Kidney (tissue), 14 donors: ENCODE data around the gene CACNA1F. TPM values are rescaled to one million over a fixed set of nuclear protein-coding genes. Genes with fewer than 3 reads are reported as not detected.

ENCODE experiments used
- DNase-seq, 5 donors: peaks; one replicate each; pipeline ENCODE4 v3.0.0-alpha.2; 2013 to 2020
- FAIRE-seq: peaks from 2 replicates; lab custom pipeline; 2012; peaks lifted over from hg19 to GRCh38; lab: Jason Lieb, UNC
- H3K27ac ChIP-seq, 2 donors: one replicate each; pipeline ENCODE4 v1.7.0; 2013; ENCODE audit warnings: low read depth in 2 of 2, low read length in 2 of 2, inconsistent platforms in 1 of 2
- H3K27me3 ChIP-seq: one replicate; pipeline ENCODE4 v1.7.1; 2013; ENCODE audit warnings: low read length, inconsistent platforms; ENCODE audit not compliant: control insufficient read depth, insufficient read depth
- H3K36me3 ChIP-seq, 3 donors: one replicate each; pipeline versions ENCODE4 v1.7.0 to v1.7.1; 2013; ENCODE audit warnings: low read length in 3 of 3, control low read depth in 1 of 3, inconsistent platforms in 1 of 3; ENCODE audit not compliant: insufficient read depth in 3 of 3, control insufficient read depth in 2 of 3
- H3K4me1 ChIP-seq, 3 donors: one replicate each; pipeline versions ENCODE4 v1.7.0 to v1.7.1; 2013; ENCODE audit warnings: low read length in 3 of 3, inconsistent platforms in 1 of 3, low read depth in 1 of 3; ENCODE audit not compliant: control insufficient read depth in 2 of 3, insufficient read depth in 2 of 3
- H3K4me3 ChIP-seq, 3 donors: one replicate each; pipeline versions ENCODE4 v1.7.0 to v1.8.1; 2013; ENCODE audit warnings: low read length in 3 of 3, control low read depth in 1 of 3, inconsistent platforms in 1 of 3
- H3K9ac ChIP-seq, 3 donors: one replicate each; pipeline versions ENCODE4 v1.7.0 to v1.7.1; 2013; ENCODE audit warnings: low read length in 3 of 3, control low read depth in 1 of 3, inconsistent platforms in 1 of 3
- H3K9me3 ChIP-seq, 3 donors: one replicate each; pipeline versions ENCODE4 v1.7.0 to v1.7.1; 2013; ENCODE audit warnings: low read length in 3 of 3, control low read depth in 1 of 3, inconsistent platforms in 1 of 3; ENCODE audit not compliant: control insufficient read depth in 2 of 3, insufficient read depth in 1 of 3
- CTCF ChIP-seq: IDR thresholded peaks from 3 replicates; pipeline ENCODE4 v1.5.1; 2012; ENCODE audit warnings: mild to moderate bottlenecking, moderate library complexity, borderline replicate concordance; ENCODE audit not compliant: insufficient read depth; ENCODE audit errors: extremely low read depth
- intact Hi-C: fragments of 100-400 bp; cut with DNase I; formaldehyde crosslinking; loops from one replicate; pipeline ENCODE4 v1.11.1; 2022
- polyA plus RNA-seq: library from polyadenylated mRNA; stranded (reverse); fragments of 350-450 nt; fragmentation: Illumina TruSeq; extraction: RNeasy Lipid Tissue Mini Kit (QIAGEN cat#74804); gene quantifications from one replicate; pipeline ENCODE4 v1.2.3, GENCODE V29; 2014; ENCODE audit warnings: low read depth, low replicate concordance; ENCODE audit not compliant: insufficient read depth
- total RNA-seq: library from RNA; stranded (reverse); fragmentation: NEBNext Ultra II Directional; extraction: Animal tissue kit (Norgen Biotek cat#: 25700); gene quantifications from one replicate; pipeline ENCODE4 v1.2.1, GENCODE V29; 2021
- donor health status: control.
- donor health status: control.
- donor health status: control.
- donor health status: control.
- donor health status: control.
- donor health status: DM: yes; HTN: yes; CAD: no.
- donor health status: Normal renal cell carcinoma (clear cell type).

The CACNA1F gene
- total and polyA plus RNA-seq, 2 donors from 2014 or later, result 0.15 to 0.25 TPM

- peak overlapping the region; percentile 39 to 57 (median 48) for H3K4me3 ChIP-seq
- H3K4me1 ChIP-seq, result no peaks in the 10 kb centered on the region
- H3K9ac ChIP-seq, result peak overlapping the region in 2 of 3 donors; percentile 40 to 41
- H3K27me3 ChIP-seq, result no peaks in the 10 kb centered on the region
- no peak for TF ChIP-seq CTCF
- FAIRE-seq (no peak), DNase-seq (peak in 4 of 5 donors; percentile 33 to 89 (median 52))
- H3K9me3 ChIP-seq, result no peaks in the 10 kb centered on the region
- intact Hi-C loops, result no loop called here
- H3K36me3 ChIP-seq, result no peaks in the 10 kb centered on the region
- peak overlapping the region; percentile 79 to 92 for H3K27ac ChIP-seq
These were observed 66.0 kb downstream of the CACNA1F start for GRCh38 chrX:49166914-49167739.

DNA sequence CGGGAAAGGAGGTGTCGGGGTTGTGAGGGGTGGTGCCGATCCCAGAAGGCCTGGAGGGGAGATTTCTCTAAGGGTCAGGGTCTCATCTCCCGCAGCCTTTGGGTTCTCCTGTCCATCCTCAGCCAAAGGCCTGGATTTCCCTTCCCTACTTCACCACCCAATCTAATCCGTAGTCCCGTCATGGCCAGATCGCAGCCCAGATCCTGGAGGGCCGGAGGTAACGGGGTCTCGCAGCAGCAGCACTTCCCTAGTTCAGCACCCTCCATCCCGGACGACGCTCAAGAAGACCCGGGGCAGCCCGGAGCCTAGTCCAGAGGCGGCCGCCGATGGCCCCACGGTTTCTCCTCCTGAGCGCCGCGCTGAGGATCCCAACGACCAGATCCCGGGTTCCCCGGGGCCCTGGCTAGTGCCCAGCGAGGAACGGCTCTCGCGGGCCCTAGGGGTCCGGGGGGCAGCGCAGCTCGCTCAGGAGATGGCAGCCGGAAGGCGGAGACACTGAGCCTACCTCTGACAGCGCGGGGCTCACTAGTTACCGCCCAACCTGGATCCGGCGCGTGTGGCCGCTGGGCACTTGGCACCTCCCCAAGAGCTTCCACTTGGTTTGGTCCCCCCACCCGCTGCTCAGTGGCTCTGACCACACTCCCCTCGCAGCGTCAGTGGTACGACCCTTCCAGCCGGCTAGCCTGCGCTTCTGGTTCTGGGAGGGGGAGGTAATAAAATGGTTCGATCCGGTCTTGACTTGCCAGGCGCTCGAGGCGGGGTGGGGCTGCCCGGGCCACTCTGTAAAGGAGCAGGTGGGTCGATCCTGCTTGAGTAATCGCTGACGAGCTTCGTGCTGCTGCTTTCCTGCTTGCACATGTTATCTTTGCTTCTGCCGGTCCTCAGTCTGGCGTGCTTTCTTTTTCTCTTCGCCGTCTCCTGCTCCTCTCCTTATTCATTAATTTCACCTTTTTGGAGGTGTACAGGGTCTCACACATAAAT is 66.9 kb downstream of the CACNA1F start:
- FAIRE-seq (no peak), DNase-seq (peak; percentile 90 to 95 (median 92))
- H3K9ac ChIP-seq, result peak overlapping the region in 1 of 3 donors; percentile 40
- no peaks in the 10 kb centered on the region for H3K4me1 ChIP-seq
- no peaks in the 10 kb centered on the region for H3K27me3 ChIP-seq
- H3K9me3 ChIP-seq, result no peaks in the 10 kb centered on the region
- intact Hi-C loops, result no loop called here
- H3K4me3 ChIP-seq, result peak overlapping the region; percentile 39 to 57 (median 48)
- H3K27ac ChIP-seq, result peak overlapping the region; percentile 79 to 92
- no peaks in the 10 kb centered on the region for H3K36me3 ChIP-seq
- TF ChIP-seq CTCF, result no peak

DNA sequence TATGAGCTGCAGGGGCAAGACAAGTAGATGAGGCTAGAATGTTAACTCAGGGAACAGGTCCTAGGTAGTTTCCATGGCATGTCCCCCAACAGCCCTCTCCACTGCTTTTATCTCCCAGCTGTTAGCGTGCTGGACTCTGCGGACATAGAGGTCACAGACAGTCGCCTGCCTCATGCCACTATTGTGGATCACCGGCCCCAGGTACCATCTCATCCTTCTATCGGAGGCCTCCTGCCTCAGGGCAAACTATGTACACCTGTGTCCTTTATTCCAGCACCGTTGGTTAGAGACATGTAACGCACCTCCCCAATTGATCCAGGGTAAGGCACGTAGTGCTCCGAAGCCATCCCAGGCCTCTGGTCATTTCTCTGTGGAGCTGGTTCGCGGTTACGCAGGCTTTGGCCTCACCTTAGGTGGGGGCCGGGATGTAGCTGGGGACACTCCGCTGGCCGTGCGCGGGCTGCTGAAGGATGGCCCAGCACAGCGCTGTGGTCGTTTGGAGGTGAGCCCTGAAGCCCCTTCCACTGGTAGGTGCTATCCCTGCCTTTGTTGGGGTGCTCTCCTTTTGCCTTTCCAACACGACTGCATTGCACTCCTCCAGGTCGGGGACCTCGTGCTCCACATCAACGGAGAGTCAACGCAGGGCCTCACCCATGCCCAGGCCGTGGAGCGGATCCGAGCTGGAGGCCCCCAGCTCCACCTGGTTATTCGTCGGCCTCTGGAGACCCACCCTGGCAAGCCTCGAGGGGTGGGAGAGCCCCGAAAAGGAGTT is 68.4 kb downstream of the CACNA1F start:
- Histone ChIP-seq H3K36me3 (no peaks in the 10 kb centered on the region), H3K27me3 (no peaks in the 10 kb centered on the region), H3K27ac (peak overlapping the region in 1 of 2 donors; percentile 95), H3K4me1 (no peaks in the 10 kb centered on the region), H3K9me3 (no peaks in the 10 kb centered on the region), H3K9ac (no peak overlapping the region), H3K4me3 (no peak overlapping the region)
- intact Hi-C loops, result no loop called here
- peak in 1 of 5 donors; percentile 40 for DNase-seq
- TF ChIP-seq CTCF, result no peak
- FAIRE-seq, result no peak
